Tibial nerve (tissue), 4 donors: ENCODE results near the gene TPPP2.

Source experiments
- EP300 ChIP-seq, 2 donors: sonication (generic); formaldehyde crosslinking; IDR thresholded peaks; one replicate each; pipeline ENCODE4 v1.6.1; 2017; ENCODE audit warnings: antibody characterized with exemption in 2 of 2, mild to moderate bottlenecking in 1 of 2
- POLR2A ChIP-seq, 2 donors: fragments of 450-650 bp; IDR thresholded peaks; one replicate each; pipeline ENCODE4 v1.6.1; 2017; ENCODE audit warnings: antibody characterized with exemption in 2 of 2, mild to moderate bottlenecking in 2 of 2, moderate library complexity in 2 of 2
- TF ChIP-seq, protein P1 (sequence below), 5 experiments: fragments of 200-600 bp in 3 of 5; fragments of 450-650 bp in 2 of 5; sonication (generic) in 3 of 5; IDR thresholded peaks; one replicate each; pipeline ENCODE4 v1.5.1; 2016 to 2019; ENCODE audit warnings: antibody characterized with exemption in 5 of 5, mild to moderate bottlenecking in 3 of 5, moderate library complexity in 2 of 5

DNA sequence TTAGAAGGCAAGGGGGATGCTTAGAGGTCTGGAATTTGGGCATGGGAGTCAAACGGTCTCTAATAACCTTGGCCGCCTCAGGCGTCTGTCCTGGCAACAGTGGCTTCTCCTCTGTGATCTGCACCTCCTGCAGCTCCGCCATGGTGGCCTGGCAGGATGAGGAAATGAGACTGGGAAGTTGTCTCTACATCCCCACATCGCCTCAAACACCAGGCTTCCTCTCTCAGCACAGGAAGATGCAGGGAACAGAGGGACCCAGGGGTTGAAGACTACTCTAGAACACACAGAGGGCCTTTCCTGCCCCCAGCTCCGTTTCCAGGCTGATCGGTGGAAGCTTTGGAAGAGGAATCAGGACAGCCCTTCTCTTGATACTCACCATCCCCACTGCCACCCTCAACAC lies 6.8 kb upstream of the TPPP2 start:
- TF ChIP-seq, protein P1, sequence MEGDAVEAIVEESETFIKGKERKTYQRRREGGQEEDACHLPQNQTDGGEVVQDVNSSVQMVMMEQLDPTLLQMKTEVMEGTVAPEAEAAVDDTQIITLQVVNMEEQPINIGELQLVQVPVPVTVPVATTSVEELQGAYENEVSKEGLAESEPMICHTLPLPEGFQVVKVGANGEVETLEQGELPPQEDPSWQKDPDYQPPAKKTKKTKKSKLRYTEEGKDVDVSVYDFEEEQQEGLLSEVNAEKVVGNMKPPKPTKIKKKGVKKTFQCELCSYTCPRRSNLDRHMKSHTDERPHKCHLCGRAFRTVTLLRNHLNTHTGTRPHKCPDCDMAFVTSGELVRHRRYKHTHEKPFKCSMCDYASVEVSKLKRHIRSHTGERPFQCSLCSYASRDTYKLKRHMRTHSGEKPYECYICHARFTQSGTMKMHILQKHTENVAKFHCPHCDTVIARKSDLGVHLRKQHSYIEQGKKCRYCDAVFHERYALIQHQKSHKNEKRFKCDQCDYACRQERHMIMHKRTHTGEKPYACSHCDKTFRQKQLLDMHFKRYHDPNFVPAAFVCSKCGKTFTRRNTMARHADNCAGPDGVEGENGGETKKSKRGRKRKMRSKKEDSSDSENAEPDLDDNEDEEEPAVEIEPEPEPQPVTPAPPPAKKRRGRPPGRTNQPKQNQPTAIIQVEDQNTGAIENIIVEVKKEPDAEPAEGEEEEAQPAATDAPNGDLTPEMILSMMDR (IDR thresholded peaks at IDR 0.05), result no peak
- TF ChIP-seq POLR2A (IDR thresholded peaks at IDR 0.05) (no peak), EP300 (IDR thresholded peaks at IDR 0.05) (no peak)
